DMS53 treated with DMSO at 0.1 percent for 48 hours (cell line): ENCODE measurements around the gene LPCAT1.

ENCODE experiments used
- DNase-seq: peaks from one replicate; lab custom pipeline; 2025; ENCODE audit not compliant: unreplicated experiment; lab: John Stamatoyannopoulos, UW

The LPCAT1 gene

DNA sequence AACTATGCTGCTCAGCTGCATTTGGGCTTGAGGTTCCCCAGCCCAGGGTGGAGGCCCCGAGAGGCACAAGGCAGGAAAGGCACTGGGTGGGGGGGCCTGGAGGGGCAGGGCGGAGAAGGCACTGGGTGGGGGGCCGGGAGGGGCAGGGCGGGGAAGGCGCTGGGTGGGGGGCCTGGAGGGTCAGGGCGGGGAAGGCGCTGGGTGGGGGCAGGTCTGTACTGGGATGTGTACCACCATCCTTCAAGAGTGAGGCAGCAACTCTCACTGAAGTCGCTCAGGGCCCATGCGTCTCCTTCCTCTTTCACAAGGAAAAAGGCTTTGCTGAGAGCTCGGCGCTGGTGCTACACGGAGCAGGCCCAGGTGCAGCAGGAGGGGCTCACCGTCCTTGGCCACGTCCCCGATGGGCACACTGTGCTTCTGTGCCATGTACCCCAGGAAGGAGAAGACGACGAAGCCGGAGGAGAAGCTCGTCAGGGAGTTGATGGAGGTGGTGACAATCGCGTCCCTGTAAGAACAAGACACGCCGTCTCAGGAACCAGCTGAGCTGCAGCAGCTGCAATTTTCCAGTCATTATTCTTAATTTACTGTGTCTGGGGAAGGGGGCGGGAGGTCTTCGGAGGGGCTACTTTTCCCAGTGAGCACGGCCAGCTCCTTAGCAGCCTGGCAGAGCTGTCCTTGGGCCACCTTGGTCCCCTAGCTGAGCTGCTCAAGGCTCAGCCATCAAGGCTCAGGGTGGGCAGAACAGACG lies 109.3 kb downstream of the LPCAT1 start:
- DNase-seq = no peak

DNA sequence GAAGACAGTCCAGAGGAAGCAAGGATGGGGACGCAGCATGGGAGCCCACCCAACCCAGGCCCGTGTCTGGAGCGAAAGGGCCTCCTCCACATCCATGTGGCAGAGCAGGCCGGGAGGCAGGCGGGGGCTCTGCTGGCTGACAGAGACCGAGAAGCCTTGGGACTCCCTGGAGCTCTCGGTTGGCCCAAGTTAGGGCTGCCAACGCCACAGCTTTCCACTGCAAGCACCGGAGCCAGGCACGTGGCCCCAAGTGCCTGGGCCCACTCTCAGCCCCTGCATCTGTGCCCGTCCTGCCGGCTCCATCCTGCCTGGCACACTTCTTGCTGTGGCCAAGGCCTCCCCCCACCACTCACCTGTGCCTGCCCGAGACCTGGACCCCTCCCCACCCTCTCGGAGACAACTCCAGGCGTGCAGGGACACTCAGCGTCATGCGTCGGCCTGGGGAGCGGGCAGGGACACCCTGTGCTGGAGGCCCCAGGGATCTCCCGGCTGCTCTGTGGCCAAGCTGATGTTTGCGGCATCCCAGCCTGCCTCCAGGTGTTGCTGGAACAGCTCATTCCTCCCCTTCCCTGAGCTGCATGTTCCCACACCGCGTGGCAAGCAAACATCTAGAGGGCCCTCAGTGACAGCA lies 110.0 kb downstream of the LPCAT1 start:
- no peak for DNase-seq

DNA sequence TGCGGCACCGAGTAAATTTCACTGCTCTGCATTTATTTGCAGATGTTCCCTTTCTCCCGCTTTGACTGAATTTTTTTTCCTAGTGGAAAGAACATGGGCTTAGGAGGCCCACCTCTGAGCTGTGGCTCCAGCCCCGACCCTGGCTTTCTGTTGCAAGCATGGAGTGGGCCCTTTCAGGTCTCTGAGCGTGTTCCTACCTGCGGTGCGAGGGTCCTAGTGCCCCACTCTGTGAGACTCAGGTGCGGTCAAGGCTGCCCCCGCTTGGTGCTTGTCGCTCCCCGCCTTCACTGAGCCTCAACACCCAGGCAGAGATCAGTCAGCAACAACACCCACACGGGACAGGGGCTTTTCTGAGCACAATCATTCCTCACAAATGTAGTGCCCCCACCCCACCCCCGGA lies 110.5 kb downstream of the LPCAT1 start:
- no peak for DNase-seq

DNA sequence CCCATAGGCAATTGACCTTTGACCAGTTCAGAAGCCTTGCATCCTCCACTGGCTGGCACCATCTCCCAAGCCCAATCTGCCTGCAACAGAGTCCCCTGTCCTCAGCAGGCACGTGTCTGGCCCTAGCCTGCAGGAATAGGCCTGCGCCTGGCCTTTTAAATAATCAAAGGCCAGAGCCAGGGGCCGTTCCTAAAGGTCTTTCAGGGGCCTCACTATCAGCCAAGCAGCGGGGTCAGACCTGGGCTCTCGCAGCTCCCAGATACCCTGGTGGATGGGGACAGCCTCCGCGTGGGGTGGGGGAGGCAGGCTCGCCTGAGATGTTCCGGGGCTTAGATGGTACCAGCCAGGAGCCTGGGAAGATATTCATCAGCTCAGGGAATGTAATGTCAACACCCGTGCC lies 111.1 kb downstream of the LPCAT1 start:
- no peak for DNase-seq

DNA sequence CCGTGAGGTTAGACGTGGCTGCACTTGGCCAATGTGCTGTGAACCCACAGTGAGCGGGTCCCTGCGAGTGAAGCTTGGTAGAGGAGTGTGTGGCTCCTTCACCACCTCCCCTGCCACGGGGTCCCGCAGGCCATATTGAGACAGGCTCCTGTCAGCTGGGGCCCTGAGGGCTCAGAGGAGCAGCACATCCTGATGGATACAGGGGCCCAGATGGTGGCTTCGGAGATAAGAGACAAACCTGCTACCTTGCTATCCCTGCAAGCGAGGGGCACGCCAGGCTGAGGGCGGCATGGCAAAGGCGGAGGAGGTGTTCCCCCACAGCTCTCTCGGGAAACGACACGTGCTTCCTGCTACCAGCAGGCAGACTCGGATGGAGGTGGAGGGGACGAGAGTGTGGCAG lies 111.6 kb downstream of the LPCAT1 start:
- DNase-seq = no peak
